Renal pelvis (tissue), 4 donors: Measurements from ENCODE around the gene RNF186. TPM values are rescaled to one million over a fixed set of nuclear protein-coding genes. Genes with fewer than 3 reads are reported as not detected.
A peak's percentile ranks its signal among the peaks of the same experiment; 100 is the strongest.
"Not testable (repeated sequence)": the region's sequence is repeated elsewhere in the genome, so short reads cannot be mapped to it uniquely, and the experiment has no call there.

Experiments
- DNase-seq: peaks from one replicate; pipeline ENCODE4 v3.0.0-alpha.2; 2013
- polyA plus RNA-seq, 3 donors: library from polyadenylated mRNA; unstranded; fragments of 120-200 nt; gene quantifications; one replicate each; pipeline ENCODE4 v1.2.1, GENCODE V29; 2013; ENCODE audit not compliant: insufficient read length in 3 of 3

The RNF186 gene
- polyA plus RNA-seq, 3 donors = 0.27 to 0.51 (median 0.36) TPM

DNA sequence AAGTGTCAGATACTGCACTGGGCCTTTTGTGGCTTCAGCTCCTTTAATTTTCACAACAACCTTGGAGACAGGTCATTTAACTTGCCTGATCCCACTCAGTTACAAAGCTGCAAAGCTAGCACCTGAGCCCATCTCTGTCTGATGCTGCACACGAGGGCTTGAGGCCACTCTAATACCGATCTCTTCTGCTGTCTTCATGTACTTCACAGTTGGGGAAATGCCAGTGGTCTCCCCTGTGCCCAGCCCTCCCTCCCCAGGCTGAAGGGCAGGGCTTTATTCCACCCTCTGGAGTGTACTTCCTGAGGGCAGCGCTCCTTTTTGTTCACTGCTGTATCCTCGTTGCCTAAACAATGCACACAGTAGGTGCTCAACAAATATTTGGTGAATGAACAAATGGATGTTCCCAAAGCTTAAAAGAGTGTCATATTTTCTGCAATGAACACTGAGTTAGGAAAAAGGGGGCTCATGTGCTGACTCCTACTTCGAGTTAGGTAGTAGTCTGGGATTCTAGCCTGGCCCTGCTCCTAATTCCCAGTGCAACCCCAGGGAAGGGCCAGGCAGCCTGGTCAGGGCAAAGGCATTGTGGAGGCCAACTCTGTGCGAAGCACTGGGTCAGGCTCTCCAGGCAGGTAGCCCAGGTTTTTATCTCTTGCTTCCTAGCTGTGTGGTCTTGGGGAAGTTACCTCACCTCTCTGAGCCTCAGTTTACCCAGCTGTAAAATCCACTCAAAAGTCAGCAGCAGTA lies 16.4 kb downstream of the RNF186 start:
- no peak for DNase-seq

DNA sequence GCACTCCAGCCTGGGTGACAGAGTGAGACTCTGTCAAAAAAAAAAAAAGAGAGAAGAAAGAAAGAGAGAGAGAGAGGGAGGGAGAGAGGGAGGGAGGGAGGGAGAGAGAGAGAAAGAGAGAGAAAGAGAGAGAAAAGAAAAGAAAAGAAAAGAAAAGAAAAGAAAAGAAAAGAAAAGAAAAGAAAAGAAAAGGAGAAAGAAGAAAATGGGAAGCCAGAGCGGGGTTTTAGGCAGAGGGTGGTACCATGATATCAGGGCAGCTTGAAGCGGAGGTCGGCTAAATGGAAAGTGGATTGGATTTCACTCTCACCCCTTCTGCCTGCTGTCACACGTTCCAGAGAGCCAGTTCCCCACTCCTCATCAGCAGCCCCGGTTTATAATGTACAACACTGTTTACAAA lies 17.3 kb downstream of the RNF186 start:
- no peak for DNase-seq

DNA sequence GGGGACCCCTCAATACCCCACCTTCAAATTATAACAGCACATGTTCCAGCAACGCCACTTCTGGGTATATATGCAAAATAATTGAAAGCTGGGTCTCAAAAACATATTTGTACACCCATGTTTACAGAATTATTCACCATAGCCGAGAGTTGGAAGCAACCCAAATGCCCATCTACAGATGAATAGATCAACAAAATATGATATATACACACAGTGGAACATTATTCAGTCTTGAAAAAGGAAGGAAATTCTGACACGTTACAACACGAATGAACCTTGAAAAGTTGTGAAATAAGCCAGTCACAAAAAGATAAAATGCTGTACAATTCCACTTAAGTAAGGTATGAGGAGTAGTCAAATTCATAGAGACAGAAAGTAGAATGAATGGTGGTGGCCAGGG lies 20.5 kb downstream of the RNF186 start:
- no peak for DNase-seq

DNA sequence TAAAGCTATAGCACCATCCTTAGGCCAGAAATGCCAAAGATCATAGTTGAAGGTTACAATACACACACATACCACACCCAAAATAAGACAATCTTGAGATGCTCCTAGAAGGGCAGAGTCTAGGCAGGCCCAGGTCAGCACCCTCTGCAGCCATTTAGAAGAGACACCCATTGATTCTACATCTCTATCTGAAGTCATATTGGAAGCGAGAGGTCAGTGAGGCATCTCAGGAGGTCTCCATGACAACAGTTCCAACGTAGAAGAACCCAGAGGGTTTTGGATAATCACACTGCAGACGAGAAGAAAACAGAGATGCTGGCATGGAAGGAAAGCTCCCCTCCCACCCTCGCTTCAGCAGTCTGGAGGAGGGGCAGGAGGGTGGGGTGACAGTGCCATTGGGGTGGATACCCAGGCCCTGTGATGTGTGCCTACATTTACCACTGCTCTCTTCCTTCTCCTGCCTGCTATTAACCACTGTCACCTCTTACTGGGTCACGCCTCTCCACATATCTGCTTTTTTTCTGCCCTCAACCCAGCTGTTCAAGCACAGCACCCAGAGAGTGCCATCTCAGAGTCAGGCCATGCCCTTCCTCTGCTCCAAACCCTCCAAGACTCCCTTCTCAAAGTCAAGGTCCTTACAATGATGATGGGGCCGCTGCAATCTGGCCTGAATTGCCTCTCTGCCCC lies 21.6 kb downstream of the RNF186 start:
- no peak for DNase-seq

DNA sequence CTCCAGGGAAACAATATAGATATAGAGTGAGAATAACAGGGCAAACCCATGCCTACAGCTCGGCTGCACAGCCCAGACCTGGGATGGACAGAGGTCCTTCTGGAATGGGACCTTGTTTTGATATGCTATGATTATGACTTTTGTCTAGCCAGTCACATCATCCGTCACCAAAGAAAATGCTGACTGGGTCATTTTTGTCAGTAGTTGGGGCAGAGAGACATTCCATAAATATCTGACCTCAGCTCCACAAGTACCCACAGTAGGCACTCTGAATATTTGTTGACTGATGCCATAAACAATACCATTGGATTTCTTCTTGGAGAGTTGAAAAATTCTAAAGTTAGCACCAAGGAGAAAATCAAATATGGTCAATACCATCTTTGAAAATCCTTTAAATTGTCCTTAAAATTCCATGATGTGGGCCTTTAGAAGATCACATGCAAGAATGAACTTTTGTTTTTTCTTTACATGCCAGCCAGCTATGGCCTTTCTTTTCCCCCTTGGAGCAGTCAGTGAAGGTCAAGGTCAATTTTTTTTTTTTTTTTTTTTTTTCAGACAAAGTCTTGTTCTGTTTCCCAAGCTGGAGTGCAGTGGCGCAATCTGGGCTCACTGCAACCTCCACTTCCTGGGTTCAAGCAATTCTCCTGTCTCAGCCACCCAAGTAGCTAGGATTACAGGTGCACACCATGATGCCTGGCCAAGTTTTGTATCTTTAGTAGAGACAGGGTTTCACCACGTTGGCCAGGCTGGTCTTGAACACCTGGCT lies 22.7 kb downstream of the RNF186 start:
- DNase-seq = no peak

DNA sequence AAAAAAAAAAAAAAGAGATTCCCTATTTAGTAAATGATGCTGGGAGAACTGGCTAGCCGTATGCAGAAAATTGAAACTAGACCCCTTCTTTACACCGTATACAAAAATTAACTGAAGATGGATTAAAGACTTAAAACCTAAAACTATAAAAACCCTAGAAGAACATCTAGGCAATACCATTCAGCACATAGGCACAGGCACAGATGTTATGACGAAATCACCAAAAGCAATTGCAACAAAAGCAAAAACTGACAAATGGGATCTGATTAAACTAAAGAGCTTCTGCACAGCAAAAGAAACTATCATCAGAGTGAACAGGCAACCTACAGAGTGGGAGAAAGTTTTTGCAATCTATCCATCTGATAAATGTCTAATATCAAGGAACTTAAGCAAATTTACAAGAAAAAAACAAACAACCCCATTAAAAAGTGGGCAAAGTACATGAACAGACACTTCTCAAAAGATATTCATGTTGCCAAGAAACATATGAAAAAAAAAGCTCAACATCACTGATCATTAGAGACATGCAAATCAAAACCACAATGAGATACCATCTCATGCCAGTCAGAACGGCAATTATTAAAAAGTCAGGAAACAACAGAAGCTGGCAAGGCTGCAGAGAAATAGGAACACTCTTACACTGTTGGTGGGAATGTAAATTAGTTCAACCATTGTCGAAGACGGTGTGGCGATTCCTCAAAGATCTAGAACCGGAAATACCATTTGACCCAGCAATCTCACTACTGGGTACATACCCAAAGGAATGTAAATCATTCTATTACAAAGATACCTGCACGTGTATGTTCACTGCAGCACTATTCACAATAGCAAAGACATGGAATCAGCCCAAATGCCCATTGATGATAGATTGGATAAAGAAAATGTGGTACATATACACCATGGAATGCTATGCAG lies 24.8 kb downstream of the RNF186 start:
- not testable (repeated sequence) for DNase-seq

DNA sequence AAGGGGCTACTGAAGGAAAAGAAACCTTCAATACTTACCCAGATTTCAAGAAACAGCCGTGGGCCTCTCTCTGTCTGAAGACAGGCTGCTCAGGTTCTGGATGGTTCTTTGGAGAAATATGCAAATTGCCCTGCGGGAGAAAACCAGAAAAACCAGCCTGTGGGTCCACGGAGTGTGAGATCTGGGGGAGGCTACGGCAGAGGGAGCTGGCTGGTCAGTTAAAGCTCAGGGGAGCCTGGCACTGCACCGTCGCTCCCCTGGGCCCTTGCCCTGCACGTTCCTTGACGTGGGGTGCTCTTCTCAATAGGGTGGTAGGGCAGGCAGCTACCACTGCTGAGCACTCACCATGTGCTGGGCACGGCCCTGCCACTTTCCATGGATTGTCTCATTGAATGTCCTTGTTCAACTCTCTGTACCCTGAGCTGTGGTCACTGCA lies 28.1 kb downstream of the RNF186 start:
- DNase-seq = peak; percentile 68

DNA sequence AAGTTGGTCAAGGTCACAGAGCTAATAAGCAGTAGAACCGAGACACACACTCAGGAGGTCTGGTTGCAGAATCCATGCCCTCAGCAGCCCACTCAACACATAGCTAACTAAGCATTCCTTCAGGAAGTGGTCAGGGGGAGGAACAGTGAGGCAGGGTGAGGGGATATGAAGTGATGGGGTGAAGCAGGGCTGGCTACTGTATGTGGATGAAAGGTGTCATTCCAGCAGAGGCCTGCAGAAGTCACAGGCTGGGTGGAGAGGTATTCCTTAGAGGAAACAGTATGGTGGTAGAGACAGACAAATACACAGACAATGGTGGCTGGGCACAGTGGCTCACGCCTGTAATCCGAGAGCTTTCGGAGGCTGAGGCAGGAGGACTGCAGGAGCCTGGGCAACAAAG lies 29.4 kb downstream of the RNF186 start:
- DNase-seq = no peak

DNA sequence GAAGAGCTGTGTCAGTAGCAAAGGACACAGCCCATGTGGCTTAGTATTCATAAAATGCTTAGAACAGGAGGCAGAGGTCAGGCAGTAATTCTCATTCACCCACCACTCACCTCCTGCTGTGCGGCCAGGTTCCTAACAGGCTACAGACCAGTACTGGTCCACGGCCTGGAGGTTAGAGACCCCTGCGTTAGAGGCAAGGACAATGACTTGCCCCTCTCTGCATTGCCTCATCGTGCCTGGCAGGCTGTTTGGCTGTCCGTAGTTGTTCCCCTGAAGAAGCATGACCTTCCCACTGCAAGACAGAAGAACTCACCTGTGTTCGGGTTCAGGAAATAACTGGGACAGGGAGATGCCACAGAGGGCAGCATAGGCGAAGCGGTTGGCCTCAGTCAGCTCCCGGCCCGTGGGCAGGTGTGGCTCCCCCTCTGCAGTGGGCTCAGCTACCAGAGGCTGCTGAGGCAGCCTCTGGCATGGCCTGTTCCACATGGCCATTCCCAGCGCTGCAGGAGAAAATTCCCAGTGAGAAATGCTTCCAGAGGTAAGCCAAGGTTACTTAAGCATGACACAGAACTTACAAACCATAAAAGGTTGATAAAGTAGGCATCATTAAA lies 34.7 kb downstream of the RNF186 start:
- DNase-seq = no peak

DNA sequence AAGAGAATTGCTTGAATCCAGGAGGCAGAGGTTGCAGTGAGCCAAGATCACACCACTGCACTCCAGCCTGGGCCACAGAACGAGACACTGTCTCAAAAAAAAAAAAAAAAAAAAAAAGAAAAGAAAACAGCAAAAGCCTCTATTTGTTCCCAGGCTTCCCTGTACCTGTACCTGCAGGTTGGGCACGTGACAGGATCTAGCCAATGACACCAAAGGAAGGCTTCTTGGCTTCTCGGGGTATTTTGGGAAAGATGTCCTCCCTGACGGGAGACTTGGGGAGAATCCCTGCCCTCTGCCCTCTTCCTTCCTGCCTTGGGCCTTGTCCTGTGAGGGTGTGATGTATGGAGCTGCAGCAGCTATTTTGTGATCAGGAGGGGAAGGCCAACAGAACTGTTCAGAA lies 38.1 kb downstream of the RNF186 start:
- DNase-seq = no peak

DNA sequence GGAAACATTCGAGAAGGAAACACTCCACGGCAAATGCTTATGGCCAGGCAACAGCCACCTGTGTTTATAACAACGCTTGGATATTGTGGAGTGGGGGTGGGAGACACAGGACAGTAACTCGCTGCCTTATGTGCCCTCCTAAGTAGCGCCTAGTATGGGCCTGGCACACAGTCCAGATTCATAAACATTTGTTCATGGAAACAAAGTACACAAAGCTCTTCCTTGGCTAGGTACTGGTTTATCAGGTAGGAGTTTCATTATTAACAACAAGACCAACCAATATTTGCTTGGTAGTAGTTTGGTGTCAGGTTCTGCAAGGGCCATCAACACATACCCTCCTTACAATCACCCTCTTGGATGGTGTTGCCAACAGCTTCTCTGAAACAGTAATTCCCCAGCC lies 38.8 kb downstream of the RNF186 start:
- no peak for DNase-seq

DNA sequence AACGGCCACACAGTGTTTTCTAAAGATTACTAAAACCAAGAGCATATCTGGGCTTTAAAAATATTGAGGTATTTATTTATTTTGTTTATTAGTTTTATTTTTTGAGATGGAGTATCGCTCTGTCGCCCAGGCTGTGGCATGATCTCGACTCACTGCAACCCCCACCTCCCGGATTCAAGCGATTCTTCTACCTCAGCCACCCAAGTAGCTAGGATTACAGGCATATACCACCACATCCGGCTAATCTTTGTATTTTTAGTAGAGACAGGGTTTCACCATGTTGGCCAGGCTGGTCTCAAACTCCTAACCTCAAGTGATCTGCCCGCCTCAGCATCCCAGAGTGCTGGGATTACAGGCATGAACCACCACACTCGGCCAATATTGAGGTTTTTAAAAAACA lies 39.3 kb downstream of the RNF186 start:
- no peak for DNase-seq

DNA sequence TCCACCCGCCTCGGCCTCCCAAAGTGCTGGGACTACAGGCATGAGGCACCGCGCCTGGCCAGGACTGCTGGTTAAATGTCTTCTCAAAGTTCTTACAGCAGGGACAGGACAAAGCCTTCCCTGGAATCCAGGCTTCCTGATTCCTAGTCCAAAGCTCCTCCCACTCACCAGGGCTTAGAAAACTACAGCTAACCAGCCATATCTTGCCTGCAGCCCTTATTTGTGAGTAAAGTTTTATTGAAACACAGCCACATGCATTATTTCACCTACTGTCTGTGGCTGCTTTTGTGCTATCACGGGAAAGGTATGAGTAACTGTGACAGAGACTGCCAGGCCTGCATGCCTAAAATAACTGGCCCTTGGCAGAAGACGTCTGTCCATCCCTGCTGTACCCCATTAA lies 39.8 kb downstream of the RNF186 start:
- no peak for DNase-seq

DNA sequence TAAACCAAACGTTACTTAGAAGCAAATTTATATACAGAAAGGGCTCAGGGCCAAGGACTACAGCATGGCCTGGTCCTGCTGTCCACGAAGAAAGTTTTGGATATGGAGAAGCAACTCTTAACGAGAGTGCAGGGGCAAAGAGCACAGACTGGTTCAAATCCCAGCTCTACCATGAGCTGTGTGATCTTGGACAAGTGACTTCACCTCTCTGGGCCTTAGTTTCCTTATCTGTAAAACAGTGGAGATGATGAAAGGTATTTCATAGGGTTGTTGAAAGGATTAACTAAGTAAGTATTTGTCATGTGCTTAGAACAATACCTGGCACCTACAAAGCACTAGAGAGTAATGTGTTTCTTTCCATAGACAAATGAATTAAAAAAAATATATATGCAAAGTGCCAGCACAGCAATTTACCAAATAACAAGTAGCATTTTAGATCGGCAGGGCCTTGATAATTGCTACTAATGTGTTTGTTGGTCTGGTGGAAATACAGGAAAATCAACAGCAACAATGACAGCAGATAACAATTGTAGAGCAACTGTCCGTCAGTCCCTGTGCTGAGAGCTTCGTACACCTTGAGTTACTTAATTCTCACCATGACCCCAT lies 40.8 kb downstream of the RNF186 start:
- DNase-seq = no peak

DNA sequence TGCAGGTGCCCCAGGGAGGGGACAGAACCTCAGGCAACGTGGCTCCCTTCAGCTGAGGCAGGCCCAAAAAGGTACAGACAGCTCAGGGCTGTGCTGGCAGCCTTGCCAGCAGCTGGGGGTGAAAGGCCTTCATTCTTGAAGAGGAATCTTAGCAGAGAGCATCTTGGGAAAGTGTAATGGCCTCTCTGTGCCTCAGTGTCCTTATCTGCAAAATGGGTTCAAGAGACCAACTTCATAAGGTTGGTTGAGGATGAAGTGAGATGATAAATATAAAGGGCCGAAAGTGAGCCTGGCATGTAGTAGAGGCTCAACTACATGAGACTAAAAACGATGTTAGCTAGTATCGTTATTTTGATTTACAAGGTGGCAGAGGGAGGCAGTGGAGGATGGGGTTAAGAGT lies 41.6 kb downstream of the RNF186 start:
- no peak for DNase-seq

DNA sequence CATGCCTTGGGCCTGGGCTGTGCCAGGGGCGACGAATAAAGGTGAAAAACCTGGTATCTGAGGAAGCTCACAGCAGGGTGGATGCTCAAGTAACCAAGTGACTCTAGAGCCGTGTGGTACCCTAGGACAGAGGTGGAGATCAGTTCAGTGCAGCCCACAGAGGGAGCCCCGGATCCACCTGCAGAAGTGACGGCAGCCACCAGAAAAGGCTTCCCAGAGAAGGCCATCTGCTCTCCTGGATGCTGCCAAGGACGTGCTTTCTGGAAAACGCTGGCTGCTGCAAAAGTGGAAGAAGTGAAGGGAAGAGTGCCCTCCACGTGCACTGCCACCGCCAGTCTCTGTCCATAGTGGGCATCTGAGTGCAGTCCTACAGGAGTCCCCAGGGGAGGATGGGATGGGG lies 43.0 kb downstream of the RNF186 start:
- DNase-seq = no peak

DNA sequence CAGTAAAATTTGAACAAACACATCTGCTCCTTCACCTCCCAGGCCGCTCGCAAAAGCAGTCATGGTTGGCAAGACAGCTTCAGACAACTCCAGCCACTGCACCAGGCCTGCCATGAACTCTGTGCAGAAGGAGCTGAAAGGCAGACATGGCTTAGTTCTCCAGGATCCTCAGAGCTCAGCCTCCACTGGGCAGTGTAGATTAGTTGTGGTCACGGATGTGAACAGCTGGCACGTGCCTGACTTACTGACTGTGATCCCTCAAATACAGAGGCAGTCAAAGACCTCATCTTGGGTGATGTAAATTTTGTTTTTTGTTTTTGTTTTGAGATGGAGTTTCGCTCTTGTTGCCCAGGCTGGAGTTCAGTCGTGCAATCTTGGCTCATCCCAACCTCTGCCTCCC lies 43.7 kb downstream of the RNF186 start:
- DNase-seq = no peak

DNA sequence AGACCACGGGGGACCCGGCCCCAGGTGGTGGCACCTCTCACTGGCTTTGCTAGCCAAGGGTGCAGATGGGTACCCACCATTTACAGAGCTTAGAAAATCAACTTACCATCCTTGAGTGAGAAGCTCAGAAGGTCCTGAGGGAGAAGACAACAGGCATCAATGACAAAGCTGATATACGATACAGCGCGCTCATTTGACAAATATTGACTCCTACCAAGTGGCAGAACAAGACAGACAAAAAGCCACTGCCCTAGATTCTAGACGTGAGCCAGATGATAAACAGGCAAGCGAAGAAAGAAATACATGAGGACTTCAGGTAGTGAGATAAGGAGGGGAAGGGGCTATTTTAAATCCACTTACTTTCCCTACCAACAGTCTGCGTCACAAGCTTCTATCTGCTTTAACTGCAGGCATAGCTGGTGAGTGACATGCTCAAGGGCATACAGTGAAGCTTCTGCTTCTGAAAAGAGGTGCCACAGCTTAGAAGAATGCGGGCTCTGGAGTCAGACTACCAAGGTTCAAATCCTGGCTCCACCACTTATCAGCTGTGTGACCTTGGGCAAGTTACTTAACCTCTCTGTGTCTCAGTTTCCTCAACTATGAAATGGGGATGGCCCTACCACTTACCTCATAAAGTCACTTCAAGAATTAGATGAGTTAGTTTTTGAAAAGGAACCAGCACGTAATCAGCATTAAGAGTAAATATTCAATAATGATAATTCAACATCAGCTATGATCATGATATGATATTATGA lies 44.5 kb downstream of the RNF186 start:
- DNase-seq = no peak

DNA sequence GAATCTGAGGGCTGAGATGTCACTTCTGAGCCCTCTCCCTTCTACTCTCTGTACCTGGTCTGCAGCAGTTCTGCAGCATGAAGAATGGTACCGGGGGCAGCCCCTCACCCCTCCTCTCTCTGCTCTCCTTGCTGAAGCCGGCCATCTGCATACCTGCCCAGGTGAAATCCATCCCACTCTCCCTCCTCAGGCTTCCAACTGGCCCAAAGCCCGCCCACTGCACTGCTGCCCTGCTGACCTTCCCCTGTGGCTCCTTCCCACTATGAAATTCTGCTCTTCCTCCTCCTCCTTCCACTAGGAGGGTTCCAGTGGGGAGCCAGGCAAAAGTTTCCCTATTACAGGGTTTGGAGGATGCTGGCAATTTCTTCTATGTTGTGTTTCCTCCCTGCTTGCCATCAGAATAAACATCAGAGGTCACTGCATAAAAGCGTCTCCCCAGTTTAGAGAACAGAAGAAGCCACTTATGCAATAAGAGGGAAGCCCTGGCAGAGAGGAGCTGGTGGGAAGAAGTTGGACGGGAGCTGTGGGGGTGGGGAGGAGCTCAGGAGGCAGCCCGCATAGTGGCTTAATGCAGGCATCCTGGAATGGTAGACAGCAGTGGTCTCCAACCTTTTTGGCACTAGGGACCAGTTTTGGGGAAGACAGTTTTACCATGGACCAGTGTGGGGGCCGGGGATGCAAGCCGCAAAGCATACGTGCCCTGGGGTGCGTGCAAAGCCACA lies 45.7 kb downstream of the RNF186 start:
- DNase-seq = no peak
